Neural crest cell (in vitro differentiated cells): Measurements from ENCODE around the gene DNAH3. TPM values are rescaled to one million over a fixed set of nuclear protein-coding genes. Genes with fewer than 3 reads are reported as not detected.
"Not testable (repeated sequence)": the region's sequence is repeated elsewhere in the genome, so short reads cannot be mapped to it uniquely, and the experiment has no call there.

Experiments
- DNase-seq: peaks from one replicate; pipeline ENCODE4 v3.0.0; 2021; ENCODE audit warnings: low read depth, mixed read lengths, low spot score
- H3K27ac Mint-ChIP-seq: one replicate; pipeline ENCODE4 v1.8.0; 2021; ENCODE audit warnings: mild to moderate bottlenecking, mixed read lengths; ENCODE audit not compliant: unreplicated experiment
- H3K27me3 Mint-ChIP-seq: 2 replicates; pipeline ENCODE4 v1.8.0; 2021; ENCODE audit warnings: low read depth, mild to moderate bottlenecking, mixed read lengths
- H3K36me3 Mint-ChIP-seq: 2 replicates; pipeline ENCODE4 v1.8.0; 2021; ENCODE audit warnings: low read depth, mild to moderate bottlenecking, mixed read lengths
- H3K4me1 Mint-ChIP-seq: 2 replicates; pipeline ENCODE4 v1.8.0; 2021; ENCODE audit warnings: mixed read lengths
- H3K4me3 Mint-ChIP-seq: one replicate; pipeline ENCODE4 v1.8.0; 2021; ENCODE audit warnings: mild to moderate bottlenecking, mixed read lengths
- H3K9me3 Mint-ChIP-seq: 2 replicates; pipeline ENCODE4 v1.8.0; 2021; ENCODE audit warnings: mixed read lengths
- CTCF ChIP-seq: fragments of 200-600 bp; sonication (generic); conservative IDR thresholded peaks from 2 replicates; pipeline ENCODE4 v1.5.0; 2021; ENCODE audit warnings: antibody characterized with exemption, mild to moderate bottlenecking
- total RNA-seq: library from RNA; stranded (reverse); gene quantifications from 2 replicates; pipeline ENCODE4 v1.2.1, GENCODE V29; 2021

The DNAH3 gene
- total RNA-seq, 1 donor from 2014 or later, result 0.07 TPM

- no peak for TF ChIP-seq CTCF
- peaks cover 27% of the 10 kb centered on the region for H3K4me1 Mint-ChIP-seq
- no peak for DNase-seq
- H3K27me3 Mint-ChIP-seq, result no peaks in the 10 kb centered on the region
- no peak overlapping the region for H3K27ac Mint-ChIP-seq
- no peak overlapping the region for H3K4me3 Mint-ChIP-seq
- peaks cover 14% of the 10 kb centered on the region for H3K36me3 Mint-ChIP-seq
- H3K9me3 Mint-ChIP-seq, result no peaks in the 10 kb centered on the region
Measured at GRCh38 chr16:21160276-21160675, 9.6 kb upstream of the DNAH3 start.

DNA sequence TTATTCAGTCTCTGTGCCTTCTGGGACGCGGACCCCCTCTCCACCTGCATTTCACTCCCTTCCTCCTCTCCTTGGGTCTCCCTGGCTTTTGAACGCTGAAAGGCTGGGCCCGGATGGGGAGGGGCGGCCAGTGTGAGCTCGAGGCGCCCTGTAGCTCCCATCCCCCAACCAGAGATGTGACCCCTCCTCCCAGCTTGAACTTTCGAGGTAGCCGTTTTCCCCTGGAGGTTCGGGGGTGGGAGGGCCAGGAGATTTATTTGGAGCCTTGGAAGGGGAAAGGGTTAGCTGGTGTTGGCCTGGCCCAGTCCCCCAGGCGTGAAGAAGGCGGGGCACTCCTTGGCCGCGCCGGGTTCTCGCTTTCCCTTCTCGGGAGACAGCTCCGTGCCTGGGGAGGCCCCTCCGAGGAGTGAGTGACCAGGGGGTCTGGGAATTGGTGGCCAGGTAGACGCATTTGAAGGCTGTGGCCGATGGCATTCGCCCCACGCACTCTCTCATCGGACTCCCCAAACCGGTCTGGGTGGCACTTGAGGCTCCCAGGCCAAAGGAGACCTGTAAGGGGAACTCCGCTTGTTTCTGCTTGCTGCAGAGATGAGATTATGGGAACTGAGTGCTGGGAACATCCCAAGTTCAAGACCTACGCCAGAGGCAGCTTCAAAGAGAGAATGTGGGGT is 8.8 kb upstream of the DNAH3 start:
- Mint-ChIP-seq H3K27ac (peak overlapping the region; percentile 88), H3K4me3 (peak overlapping the region; percentile 95), H3K27me3 (no peaks in the 10 kb centered on the region), H3K9me3 (no peaks in the 10 kb centered on the region), H3K36me3 (peaks cover 9% of the 10 kb centered on the region), H3K4me1 (peaks cover 27% of the 10 kb centered on the region)
- no peak for TF ChIP-seq CTCF
- DNase-seq, result peak; percentile 18

DNA sequence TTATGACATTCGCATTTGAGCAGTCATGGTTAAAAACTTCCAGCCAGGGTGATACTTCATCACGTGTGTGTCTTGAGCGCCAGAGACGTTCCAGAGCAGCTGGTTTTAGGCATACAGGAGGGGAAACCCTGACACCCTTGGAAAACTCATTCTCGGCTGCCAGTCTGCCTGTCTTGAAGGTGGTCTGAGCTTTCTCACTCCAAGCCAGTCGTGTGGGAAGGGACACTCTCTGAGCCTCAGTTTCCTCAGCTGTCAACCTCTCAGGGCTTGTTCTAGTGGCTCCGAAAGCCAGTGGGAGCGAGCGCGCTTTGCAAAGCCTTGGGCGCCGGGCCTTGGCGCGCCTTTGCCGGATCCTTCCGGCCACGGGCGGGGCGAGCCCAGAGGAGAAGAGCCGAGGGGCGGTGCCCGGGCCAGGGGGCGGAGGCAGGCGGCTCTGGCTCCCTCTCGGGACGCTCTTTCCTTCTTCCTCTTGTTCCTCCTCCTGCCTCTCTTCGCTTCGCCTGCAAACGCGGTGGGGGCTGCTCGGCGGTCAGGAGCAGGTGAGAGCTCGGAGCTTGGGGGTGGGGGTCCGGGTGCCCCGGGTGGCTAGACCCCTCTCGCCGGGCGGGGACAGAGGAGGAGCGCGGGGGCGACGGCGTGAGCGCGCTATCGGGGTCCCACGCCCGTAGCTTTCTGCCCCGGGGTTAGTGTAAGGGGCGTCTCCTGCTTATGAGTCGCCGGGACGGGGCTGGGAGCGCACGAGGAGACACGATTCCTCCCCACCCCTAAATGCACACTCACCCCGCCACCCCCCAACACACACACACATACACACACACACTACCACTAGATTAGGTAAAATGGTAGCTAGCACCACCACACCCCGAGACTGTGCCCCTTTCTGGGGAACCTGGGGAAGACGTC is 7.8 kb upstream of the DNAH3 start, which contains the start of gene LDAF1:
Gene LDAF1, plus strand, starts transcription at position 467 of the 903 bp plus-strand sequence. CDS start 2,509 bp downstream, outside the sequence.
- H3K27me3 Mint-ChIP-seq, result no peaks in the 10 kb centered on the region
- peaks cover 4% of the 10 kb centered on the region for H3K36me3 Mint-ChIP-seq
- H3K4me3 Mint-ChIP-seq, result peak within 1 kb of the TSS; percentile 95
- H3K27ac Mint-ChIP-seq, result peak within 1 kb of the TSS; percentile 88
- peak; percentile 74 for DNase-seq
- peaks cover 27% of the 10 kb centered on the region for H3K4me1 Mint-ChIP-seq
- TF ChIP-seq CTCF, result no peak
- H3K9me3 Mint-ChIP-seq, result no peaks in the 10 kb centered on the region

GRCh38 chr16:21157632-21158031 is 7.0 kb upstream of the DNAH3 start:
- no peaks in the 10 kb centered on the region for H3K9me3 Mint-ChIP-seq
- peak overlapping the region; percentile 95 for H3K4me3 Mint-ChIP-seq
- no peaks in the 10 kb centered on the region for H3K36me3 Mint-ChIP-seq
- no peak overlapping the region for H3K27ac Mint-ChIP-seq
- DNase-seq, result no peak
- peaks cover 27% of the 10 kb centered on the region for H3K4me1 Mint-ChIP-seq
- TF ChIP-seq CTCF, result no peak
- no peaks in the 10 kb centered on the region for H3K27me3 Mint-ChIP-seq

DNA sequence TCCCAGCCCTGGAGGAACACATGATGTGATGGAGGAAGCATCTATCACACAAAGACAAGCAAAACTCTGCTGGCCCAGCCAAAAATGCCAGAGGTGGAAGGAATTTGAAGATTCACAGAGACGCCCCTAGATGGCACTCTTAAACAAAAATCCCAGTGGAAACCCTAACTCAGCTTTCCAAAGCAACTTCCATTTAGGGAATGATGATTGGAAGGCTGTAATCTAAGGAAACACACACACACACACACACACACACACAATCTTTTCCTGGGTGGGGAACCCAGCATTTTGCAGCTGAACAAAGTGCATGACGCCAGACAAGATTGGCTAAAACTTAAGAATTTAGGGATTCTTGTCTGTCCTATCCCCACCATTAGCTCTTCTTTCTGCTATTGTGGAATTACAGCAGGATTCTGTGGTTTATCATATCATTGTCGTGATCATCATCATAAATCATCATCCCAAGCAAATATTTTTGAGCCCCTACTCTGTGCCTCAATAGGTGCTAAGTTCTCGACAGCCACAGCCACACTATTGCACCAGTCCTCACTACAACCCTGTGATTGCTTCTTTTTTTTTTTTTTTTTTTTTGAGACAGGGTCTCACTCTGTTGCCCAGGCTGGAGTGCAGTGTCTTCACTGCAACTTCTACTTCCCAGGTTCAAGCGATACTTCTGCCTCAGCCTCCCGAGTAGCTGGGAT is 6.3 kb upstream of the DNAH3 start:
- Mint-ChIP-seq H3K4me3 (peak overlapping the region; percentile 84), H3K27ac (no peak overlapping the region), H3K4me1 (peaks cover 27% of the 10 kb centered on the region), H3K27me3 (no peaks in the 10 kb centered on the region), H3K9me3 (no peaks in the 10 kb centered on the region), H3K36me3 (no peaks in the 10 kb centered on the region)
- DNase-seq, result peak; percentile 43
- TF ChIP-seq CTCF, result peak; percentile 72

- H3K4me3 Mint-ChIP-seq, H3K27me3 Mint-ChIP-seq, H3K27ac Mint-ChIP-seq, H3K36me3 Mint-ChIP-seq, DNase-seq, H3K9me3 Mint-ChIP-seq: not testable (repeated sequence)
- H3K4me1 Mint-ChIP-seq, result peaks cover 27% of the 10 kb centered on the region
Measured at GRCh38 chr16:21156011-21156410, 5.4 kb upstream of the DNAH3 start.

- not testable (repeated sequence) for H3K27ac Mint-ChIP-seq, H3K9me3 Mint-ChIP-seq, H3K4me3 Mint-ChIP-seq, DNase-seq, H3K36me3 Mint-ChIP-seq, H3K4me1 Mint-ChIP-seq, H3K27me3 Mint-ChIP-seq
Measured at GRCh38 chr16:21153124-21153729, 2.6 kb upstream of the DNAH3 start.
